ENCODE data around the gene TOLLIP.
"Not testable (repeated sequence)": the region's sequence is repeated elsewhere in the genome, so short reads cannot be mapped to it uniquely, and the experiment has no call there.

The TOLLIP gene

GRCh38 chr11:1267441-1268100 is 41.9 kb downstream of the TOLLIP start:
- in situ Hi-C loops (cut with HindIII; ENCODE audit: low sequenced_read_pairs) = no loop called here

GRCh38 chr11:1266976-1267375 is 42.5 kb downstream of the TOLLIP start:
- in situ Hi-C loops (cut with HindIII; ENCODE audit: low sequenced_read_pairs) = not testable (repeated sequence)

GRCh38 chr11:1265480-1265879 is 44.0 kb downstream of the TOLLIP start:
- in situ Hi-C loops (cut with HindIII; ENCODE audit: low sequenced_read_pairs) = not testable (repeated sequence)

- in situ Hi-C loops (cut with HindIII; ENCODE audit: low sequenced_read_pairs) = not testable (repeated sequence)
Measured at GRCh38 chr11:1264444-1264843, 45.0 kb downstream of the TOLLIP start.

DNA sequence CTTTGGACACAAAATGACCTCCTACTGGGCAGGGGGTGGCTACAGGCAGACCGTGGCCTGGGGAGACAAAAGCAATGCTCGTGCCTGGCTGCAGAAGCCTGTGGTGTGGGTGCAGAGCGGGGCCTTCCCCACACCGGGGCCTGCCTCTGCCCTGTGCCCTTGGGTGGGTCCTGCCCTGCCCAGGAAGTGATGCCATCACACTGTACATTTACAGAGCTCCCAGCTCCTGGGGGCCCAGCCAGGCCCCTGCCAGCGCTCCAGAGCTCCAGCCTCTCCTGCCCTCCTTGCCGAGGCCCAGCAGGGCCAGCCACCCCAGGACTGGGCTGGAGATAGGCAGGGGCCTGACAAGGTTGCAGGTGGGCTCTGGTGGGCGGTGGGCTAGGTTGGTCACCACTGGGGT is 46.4 kb downstream of the TOLLIP start:
- in situ Hi-C loops (cut with HindIII; ENCODE audit: low sequenced_read_pairs) = no loop called here

- in situ Hi-C loops (cut with HindIII; ENCODE audit: low sequenced_read_pairs) = no loop called here
Measured at GRCh38 chr11:1262172-1263006, 47.0 kb downstream of the TOLLIP start.

GRCh38 chr11:1261241-1262071 is 48.0 kb downstream of the TOLLIP start:
- in situ Hi-C loops (cut with HindIII; ENCODE audit: low sequenced_read_pairs) = no loop called here

DNA sequence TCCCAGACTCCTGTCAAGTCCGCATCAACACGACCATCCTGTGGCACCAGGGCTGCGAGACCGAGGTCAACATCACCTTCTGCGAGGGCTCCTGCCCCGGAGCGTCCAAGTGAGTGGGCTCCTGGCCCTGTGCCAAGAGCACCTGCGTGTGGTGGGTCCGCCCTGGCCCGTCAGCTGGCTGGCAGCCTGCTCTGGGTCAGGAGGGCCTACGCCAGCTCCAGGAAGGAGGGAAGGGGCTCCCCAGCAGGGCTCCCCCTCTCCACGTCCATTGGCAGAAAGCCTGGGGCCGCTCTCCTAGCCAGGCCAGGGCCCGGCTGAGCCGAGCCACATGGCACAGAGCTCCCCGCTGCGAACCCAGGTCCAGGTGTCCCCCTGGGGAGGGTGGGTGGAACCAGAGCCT is 48.8 kb downstream of the TOLLIP start:
- in situ Hi-C loops (cut with HindIII; ENCODE audit: low sequenced_read_pairs) = no loop called here

GRCh38 chr11:1260023-1260501 is 49.4 kb downstream of the TOLLIP start:
- in situ Hi-C loops (cut with HindIII; ENCODE audit: low sequenced_read_pairs) = no loop called here

GRCh38 chr11:1259561-1259960 is 49.9 kb downstream of the TOLLIP start:
- in situ Hi-C loops (cut with HindIII; ENCODE audit: low sequenced_read_pairs) = no loop called here

DNA sequence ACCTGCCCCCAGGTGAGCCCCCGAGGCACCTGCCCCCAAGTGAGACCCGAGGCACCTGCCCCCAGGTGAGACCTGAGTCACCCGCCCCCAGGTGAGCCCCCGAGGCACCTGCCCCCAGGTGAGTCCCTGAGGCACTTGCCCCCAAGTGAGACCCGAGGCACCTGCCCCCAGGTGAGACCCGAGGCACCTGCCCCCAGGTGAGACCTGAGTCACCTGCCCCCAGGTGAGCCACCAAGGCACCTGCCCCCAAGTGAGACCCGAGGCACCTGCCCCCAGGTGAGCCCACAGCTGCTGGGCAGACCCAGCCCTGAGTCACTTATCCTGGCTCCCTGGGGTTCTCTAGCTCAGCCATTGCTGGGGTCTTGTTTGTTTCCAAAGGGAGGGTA is 50.4 kb downstream of the TOLLIP start:
- in situ Hi-C loops (cut with HindIII; ENCODE audit: low sequenced_read_pairs) = no loop called here

DNA sequence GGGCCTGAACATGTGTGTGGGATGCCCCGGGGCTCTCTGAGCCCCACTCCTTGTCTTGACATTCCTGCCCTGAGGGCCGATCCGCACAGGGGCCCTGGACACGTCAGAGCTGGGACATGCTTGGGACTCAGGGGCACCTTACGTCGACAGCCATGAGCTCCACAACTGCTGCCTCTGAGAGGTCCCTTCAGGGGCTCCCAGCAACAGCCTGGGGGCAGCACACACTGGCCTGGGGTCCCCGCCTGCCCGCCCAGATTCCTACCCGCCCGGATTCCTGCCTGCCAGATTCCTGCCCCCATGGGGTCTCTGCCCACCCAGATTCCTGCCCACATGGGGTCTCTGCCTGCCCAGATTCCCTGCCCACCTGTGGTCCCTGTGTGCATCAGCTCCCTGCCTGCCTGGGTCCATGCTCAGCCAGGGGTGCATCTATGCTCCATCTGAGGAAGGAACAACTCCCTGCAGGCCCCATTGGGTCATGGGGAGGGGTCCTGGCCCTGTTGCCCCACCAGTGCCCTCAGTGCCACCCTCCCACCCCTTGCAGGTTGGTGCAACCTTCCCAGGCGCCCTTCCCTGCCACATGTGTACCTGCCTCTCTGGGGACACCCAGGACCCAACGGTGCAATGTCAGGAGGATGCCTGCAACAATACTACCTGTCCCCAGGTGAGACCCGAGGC is 50.9 kb downstream of the TOLLIP start:
- in situ Hi-C loops (cut with HindIII; ENCODE audit: low sequenced_read_pairs) = no loop called here

GRCh38 chr11:1257916-1258315 is 51.5 kb downstream of the TOLLIP start:
- in situ Hi-C loops (cut with HindIII; ENCODE audit: low sequenced_read_pairs) = no loop called here

DNA sequence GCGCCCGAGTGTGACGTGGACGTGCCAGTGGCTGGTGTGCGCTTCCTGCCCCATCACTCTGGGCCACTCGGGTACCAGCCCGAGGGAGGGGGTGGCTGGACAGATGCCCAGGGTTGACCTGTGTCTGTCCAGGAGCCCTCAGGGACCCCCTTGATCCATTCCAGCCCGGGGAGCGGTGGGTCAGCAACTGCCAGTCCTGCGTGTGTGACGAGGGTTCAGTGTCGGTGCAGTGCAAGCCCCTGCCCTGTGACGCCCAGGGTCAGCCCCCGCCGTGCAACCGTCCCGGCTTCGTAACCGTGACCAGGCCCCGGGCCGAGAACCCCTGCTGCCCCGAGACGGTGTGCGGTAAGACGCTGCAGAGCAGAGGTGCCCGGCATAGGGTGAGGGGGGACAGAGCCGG is 52.1 kb downstream of the TOLLIP start:
- in situ Hi-C loops (cut with HindIII; ENCODE audit: low sequenced_read_pairs) = no loop called here

- in situ Hi-C loops (cut with HindIII; ENCODE audit: low sequenced_read_pairs) = no loop called here
Measured at GRCh38 chr11:1256257-1257045, 53.0 kb downstream of the TOLLIP start.

DNA sequence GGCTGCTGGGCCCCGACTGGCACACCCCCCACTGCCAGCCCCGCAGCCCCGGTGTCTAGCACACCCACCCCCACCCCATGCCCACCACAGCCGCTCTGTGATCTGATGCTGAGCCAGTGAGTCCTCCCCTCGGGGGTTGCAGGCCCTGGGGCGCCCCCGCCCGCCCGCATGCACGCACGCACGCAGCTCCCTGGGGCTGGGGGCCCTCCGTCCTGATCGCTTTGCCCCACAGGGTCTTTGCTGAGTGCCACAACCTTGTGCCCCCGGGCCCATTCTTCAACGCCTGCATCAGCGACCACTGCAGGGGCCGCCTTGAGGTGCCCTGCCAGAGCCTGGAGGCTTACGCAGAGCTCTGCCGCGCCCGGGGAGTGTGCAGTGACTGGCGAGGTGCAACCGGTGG is 54.3 kb downstream of the TOLLIP start:
- in situ Hi-C loops (cut with HindIII; ENCODE audit: low sequenced_read_pairs) = no loop called here

DNA sequence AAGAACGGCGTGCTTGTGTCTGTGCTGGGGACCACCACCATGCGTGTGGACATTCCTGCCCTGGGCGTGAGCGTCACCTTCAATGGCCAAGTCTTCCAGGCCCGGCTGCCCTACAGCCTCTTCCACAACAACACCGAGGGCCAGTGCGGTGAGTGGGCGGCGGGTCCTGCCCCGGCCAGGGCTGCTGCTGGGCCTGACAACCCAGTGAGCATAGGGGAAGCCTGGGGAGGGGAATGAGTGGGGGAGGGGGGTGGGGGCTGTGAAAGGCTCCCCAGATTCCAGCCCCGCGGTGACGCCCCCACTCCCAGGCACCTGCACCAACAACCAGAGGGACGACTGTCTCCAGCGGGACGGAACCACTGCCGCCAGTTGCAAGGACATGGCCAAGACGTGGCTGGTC is 54.7 kb downstream of the TOLLIP start:
- in situ Hi-C loops (cut with HindIII; ENCODE audit: low sequenced_read_pairs) = no loop called here

DNA sequence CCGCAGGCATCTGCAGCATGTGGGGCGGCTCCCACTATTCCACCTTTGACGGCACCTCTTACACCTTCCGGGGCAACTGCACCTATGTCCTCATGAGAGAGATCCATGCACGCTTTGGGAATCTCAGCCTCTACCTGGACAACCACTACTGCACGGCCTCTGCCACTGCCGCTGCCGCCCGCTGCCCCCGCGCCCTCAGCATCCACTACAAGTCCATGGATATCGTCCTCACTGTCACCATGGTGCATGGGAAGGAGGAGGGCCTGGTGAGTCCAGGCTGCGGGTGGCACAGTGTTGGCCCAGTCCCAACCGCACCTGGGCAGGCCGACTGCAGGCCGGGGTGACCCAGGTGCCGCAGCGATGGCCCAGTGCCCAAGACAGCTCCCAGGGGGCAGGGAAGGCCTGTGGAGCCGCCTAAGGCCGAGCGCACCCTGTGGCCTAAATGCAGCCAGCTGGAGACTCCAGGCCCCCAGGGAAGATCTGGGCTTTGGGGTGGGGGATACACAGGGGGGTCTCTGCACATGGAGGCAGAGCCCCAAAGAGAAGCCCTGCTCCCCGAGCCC is 55.3 kb downstream of the TOLLIP start:
- in situ Hi-C loops (cut with HindIII; ENCODE audit: low sequenced_read_pairs) = no loop called here

DNA sequence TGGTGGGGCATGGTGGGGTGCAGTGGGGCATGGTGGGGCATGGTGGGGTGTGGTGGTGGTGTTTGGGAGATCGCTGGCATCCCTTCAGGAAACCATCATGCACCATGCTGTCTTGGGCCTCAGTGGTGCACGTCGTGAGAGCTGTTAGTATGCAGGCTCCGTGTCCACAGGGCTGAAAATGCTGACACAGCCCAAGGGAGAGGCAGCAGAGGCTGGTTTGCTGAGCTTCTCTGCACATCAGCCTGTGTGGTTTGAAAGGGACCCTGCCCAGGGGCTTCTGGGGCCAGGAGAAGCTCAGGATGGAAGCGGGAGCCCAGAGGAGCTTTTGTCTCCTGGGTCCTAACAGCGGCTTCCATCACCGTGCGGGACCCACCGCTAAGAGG is 56.3 kb downstream of the TOLLIP start:
- in situ Hi-C loops (cut with HindIII; ENCODE audit: low sequenced_read_pairs) = no loop called here
